GM12878 (cell line): ENCODE data around the gene GALNTL6.

Experiments
- ATF3 ChIP-seq: IDR thresholded peaks from 2 replicates; pipeline ENCODE4 v1.6.1; 2011; ENCODE audit warnings: low read depth, mild to moderate bottlenecking, low read length, moderate library complexity, borderline replicate concordance; ENCODE audit errors: extremely low read depth
- CHD2 ChIP-seq: IDR thresholded peaks from 2 replicates; pipeline ENCODE4 v1.6.1; 2011; ENCODE audit warnings: low read depth, low read length, improper control_type of control experiment, borderline replicate concordance
- CTCF ChIP-seq, 3 experiments: IDR thresholded peaks in 2 of 3; conservative IDR thresholded peaks in 1 of 3; 2 replicates each; pipeline ENCODE4 v1.5.1; 2011; ENCODE audit warnings: low read depth in 3 of 3, low read length in 3 of 3, mild to moderate bottlenecking in 3 of 3, control low read depth in 2 of 3, moderate library complexity in 2 of 3, inconsistent platforms in 1 of 3, mixed read lengths in 1 of 3; ENCODE audit not compliant: control insufficient read depth in 2 of 3, insufficient read depth in 1 of 3; ENCODE audit errors: extremely low read depth in 1 of 3
- EZH2 ChIP-seq: IDR thresholded peaks from 2 replicates; pipeline ENCODE4 v1.6.1; 2012; ENCODE audit warnings: low read depth, mild to moderate bottlenecking, control low read depth, inconsistent platforms, low read length, borderline replicate concordance; ENCODE audit not compliant: control insufficient read depth
- FOXK2 ChIP-seq: fragments of 450-650 bp; IDR thresholded peaks from 2 replicates; pipeline ENCODE4 v1.6.1; 2017; ENCODE audit warnings: mild to moderate bottlenecking, moderate library complexity
- HDAC2 ChIP-seq: fragments of 200-600 bp; sonication (generic); IDR thresholded peaks from 2 replicates; pipeline ENCODE4 v1.6.1; 2017
- PAX8 ChIP-seq: fragments of 450-650 bp; IDR thresholded peaks from 2 replicates; pipeline ENCODE4 v1.6.1; 2017; ENCODE audit warnings: mild to moderate bottlenecking, moderate library complexity
- POLR2AphosphoS2 ChIP-seq: IDR thresholded peaks from 2 replicates; pipeline ENCODE4 v1.6.1; 2011; ENCODE audit warnings: low read depth, mild to moderate bottlenecking, low read length, improper control_type of control experiment, moderate library complexity
- SIX5 ChIP-seq: IDR thresholded peaks from 2 replicates; pipeline ENCODE4 v1.6.1; 2011; ENCODE audit warnings: mild to moderate bottlenecking, low read depth, low read length, moderate library complexity; ENCODE audit not compliant: severe bottlenecking
- SRF ChIP-seq, 2 experiments: IDR thresholded peaks; 2 replicates each; pipeline ENCODE4 v1.6.1; 2011; ENCODE audit warnings: low read depth in 2 of 2, low read length in 2 of 2, mild to moderate bottlenecking in 1 of 2, moderate library complexity in 1 of 2
- TCF7 ChIP-seq: IDR thresholded peaks from 2 replicates; pipeline ENCODE4 v1.6.1; 2014; ENCODE audit warnings: antibody characterized with exemption, borderline replicate concordance
- ZNF274 ChIP-seq: IDR thresholded peaks from one replicate; pipeline ENCODE4 v1.8.0; 2011; ENCODE audit not compliant: insufficient read length, insufficient read depth

DNA sequence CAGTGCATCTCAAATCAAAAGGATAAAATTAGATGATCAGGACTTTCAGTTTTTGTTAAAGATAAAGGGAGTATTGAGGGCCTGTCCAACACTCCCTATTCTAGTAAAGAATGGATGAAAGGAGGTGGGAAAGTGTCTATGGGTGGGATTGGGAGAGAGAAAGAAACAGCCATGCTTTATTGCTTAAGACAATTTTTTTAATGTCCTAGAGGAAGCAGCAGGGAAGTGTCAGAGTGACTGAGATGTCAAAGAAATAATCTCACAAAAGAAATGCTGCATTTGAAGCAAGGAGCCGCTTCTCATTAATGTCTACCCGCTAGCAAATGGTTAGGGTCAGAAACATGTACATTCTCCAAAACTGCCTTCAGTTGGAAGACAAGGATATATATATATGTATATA lies 1238.0 kb downstream of the GALNTL6 start:
- TF ChIP-seq SIX5 (no peak), SRF (IDR thresholded peaks at IDR 0.05; ENCODE audit: low read depth in 2 of 2, low read length in 2 of 2) (no peak), HDAC2 (no peak), EZH2 (no peak), FOXK2 (no peak), CTCF (IDR thresholded peaks at IDR 0.05 in 2 of 3, conservative IDR thresholded peaks at IDR 0.05 in 1 of 3; ENCODE audit: control insufficient read depth in 2 of 3, extremely low read depth in 1 of 3, insufficient read depth in 1 of 3, low read depth in 3 of 3, low read length in 3 of 3) (no peak), POLR2AphosphoS2 (no peak), TCF7 (no peak), CHD2 (no peak), PAX8 (no peak), ZNF274 (no peak), ATF3 (no peak)
